ENCODE data around the gene VWC2. TPM values are rescaled to one million over a fixed set of nuclear protein-coding genes. Genes with fewer than 3 reads are reported as not detected.

The VWC2 gene
- total RNA-seq, 1 donor from 2014 or later: 1.2 TPM

DNA sequence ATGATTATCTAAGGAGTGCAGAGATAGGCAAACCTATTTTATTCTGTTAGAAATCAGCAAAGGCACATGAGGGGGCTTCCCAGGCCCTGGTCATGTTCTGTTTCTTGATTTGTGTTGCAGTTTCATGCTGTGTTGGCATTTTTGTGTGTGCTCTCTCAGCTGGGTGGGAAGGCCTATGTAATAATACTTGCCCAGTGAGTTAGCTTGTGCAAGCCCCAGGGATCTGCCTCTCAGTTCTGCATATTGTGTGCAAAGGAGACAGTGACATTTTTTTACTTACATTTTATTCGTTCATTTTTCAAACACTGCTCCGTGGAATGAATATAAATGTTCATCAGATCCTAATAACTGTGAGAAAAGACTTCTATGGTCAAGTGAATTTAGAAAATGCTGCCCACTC lies 119.0 kb downstream of the VWC2 start:
- Mint-ChIP-seq H3K4me3 (ENCODE audit: unreplicated experiment) (no peak overlapping the region), H3K4me1 (ENCODE audit: low read depth, unreplicated experiment) (no peaks in the 10 kb centered on the region), H3K27me3 (ENCODE audit: unreplicated experiment) (no peaks in the 10 kb centered on the region), H3K9me3 (ENCODE audit: unreplicated experiment) (no peaks in the 10 kb centered on the region), H3K27ac (ENCODE audit: unreplicated experiment) (no peak overlapping the region), H3K36me3 (ENCODE audit: unreplicated experiment) (peaks cover 5% of the 10 kb centered on the region)
- TF ChIP-seq, protein P1, sequence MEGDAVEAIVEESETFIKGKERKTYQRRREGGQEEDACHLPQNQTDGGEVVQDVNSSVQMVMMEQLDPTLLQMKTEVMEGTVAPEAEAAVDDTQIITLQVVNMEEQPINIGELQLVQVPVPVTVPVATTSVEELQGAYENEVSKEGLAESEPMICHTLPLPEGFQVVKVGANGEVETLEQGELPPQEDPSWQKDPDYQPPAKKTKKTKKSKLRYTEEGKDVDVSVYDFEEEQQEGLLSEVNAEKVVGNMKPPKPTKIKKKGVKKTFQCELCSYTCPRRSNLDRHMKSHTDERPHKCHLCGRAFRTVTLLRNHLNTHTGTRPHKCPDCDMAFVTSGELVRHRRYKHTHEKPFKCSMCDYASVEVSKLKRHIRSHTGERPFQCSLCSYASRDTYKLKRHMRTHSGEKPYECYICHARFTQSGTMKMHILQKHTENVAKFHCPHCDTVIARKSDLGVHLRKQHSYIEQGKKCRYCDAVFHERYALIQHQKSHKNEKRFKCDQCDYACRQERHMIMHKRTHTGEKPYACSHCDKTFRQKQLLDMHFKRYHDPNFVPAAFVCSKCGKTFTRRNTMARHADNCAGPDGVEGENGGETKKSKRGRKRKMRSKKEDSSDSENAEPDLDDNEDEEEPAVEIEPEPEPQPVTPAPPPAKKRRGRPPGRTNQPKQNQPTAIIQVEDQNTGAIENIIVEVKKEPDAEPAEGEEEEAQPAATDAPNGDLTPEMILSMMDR (IDR thresholded peaks at IDR 0.05; ENCODE audit: partially characterized antibody, unreplicated experiment): no peak
- no peak for DNase-seq

DNA sequence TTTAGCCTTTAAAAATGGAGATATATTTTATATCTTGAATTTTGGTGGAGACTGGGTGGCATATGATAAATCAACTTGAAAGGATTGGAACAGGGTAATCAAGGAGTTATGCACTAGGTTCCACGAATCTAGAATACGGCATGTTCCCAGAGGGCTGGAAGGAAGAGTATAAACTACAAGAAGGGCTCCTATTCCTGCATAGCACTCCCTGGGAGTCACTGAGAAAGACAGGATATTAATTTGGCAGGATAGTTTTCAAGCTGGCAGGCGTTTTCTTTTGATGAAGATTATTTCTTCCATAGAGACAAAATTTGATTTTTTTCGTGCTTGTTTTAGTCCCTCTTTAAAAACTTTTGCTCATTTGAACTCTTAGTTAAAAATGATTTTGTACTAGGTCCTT lies 119.7 kb downstream of the VWC2 start:
- Mint-ChIP-seq H3K4me3 (ENCODE audit: unreplicated experiment) (no peak overlapping the region), H3K36me3 (ENCODE audit: unreplicated experiment) (peaks cover 5% of the 10 kb centered on the region), H3K27ac (ENCODE audit: unreplicated experiment) (no peak overlapping the region), H3K4me1 (ENCODE audit: low read depth, unreplicated experiment) (no peaks in the 10 kb centered on the region), H3K9me3 (ENCODE audit: unreplicated experiment) (no peaks in the 10 kb centered on the region), H3K27me3 (ENCODE audit: unreplicated experiment) (no peaks in the 10 kb centered on the region)
- no peak for DNase-seq
- TF ChIP-seq, protein P1 (IDR thresholded peaks at IDR 0.05; ENCODE audit: partially characterized antibody, unreplicated experiment): no peak

DNA sequence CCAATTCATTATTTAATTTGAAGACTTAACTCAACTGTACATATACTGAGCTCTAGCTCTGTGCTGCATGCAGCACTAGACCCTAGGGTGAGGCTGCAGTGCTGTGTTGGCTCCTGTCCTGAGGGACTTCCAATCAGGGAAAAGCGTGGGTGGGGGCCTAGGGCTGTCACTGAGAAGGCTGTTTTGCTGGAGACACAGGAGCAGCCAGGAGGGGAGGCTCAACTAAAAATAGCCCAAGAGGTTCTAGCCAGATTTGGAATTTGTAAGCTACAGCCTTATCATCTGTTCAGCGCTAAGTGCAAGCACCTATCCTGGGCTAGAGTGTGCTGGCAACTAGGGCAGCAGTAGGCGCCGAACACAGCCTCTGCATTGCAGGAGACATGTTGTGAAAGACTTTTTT lies 121.1 kb downstream of the VWC2 start:
- TF ChIP-seq, protein P1 (IDR thresholded peaks at IDR 0.05; ENCODE audit: partially characterized antibody, unreplicated experiment): no peak
- H3K36me3 Mint-ChIP-seq (ENCODE audit: unreplicated experiment): peaks cover 5% of the 10 kb centered on the region
- DNase-seq: no peak
- H3K9me3 Mint-ChIP-seq (ENCODE audit: unreplicated experiment): no peaks in the 10 kb centered on the region
- no peak overlapping the region for H3K4me3 Mint-ChIP-seq (ENCODE audit: unreplicated experiment)
- no peak overlapping the region for H3K27ac Mint-ChIP-seq (ENCODE audit: unreplicated experiment)
- H3K27me3 Mint-ChIP-seq (ENCODE audit: unreplicated experiment): no peaks in the 10 kb centered on the region
- H3K4me1 Mint-ChIP-seq (ENCODE audit: low read depth, unreplicated experiment): no peaks in the 10 kb centered on the region

DNA sequence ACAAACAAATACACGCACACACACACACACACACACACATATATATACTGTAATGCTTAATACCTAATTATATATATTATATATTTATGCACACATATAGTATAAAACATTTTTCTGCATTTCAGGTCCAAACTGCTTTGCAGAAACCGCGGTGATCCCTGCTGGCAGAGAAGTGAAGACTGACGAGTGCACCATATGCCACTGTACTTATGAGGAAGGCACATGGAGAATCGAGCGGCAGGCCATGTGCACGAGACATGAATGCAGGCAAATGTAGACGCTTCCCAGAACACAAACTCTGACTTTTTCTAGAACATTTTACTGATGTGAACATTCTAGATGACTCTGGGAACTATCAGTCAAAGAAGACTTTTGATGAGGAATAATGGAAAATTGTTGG lies 138.5 kb downstream of the VWC2 start:
- H3K9me3 Mint-ChIP-seq (ENCODE audit: unreplicated experiment): peaks cover 1% of the 10 kb centered on the region
- no peak overlapping the region for H3K27ac Mint-ChIP-seq (ENCODE audit: unreplicated experiment)
- no peaks in the 10 kb centered on the region for H3K36me3 Mint-ChIP-seq (ENCODE audit: unreplicated experiment)
- H3K27me3 Mint-ChIP-seq (ENCODE audit: unreplicated experiment): peaks cover 2% of the 10 kb centered on the region
- no peak overlapping the region for H3K4me3 Mint-ChIP-seq (ENCODE audit: unreplicated experiment)
- no peaks in the 10 kb centered on the region for H3K4me1 Mint-ChIP-seq (ENCODE audit: low read depth, unreplicated experiment)
- DNase-seq: no peak
- TF ChIP-seq, protein P1 (IDR thresholded peaks at IDR 0.05; ENCODE audit: partially characterized antibody, unreplicated experiment): no peak

DNA sequence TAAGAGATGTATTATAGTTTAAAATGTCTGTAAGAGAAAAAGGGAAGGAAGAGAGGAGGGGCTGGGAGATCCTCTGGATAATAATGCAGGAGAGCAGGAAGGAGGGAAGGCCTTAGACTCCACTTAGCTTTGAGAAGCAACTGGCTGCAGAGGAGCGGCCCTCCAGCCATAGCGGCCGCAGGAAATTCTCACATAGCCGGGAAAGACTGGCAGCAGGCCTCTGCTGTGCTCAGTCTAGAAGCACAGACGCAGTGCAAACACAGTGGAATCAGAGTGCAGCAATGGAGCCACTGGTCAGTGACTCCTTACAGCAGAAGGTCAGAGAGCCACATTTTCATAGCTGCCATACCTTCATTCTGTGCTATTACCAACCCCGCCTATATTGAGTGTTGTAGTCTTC lies 153.3 kb downstream of the VWC2 start:
- no peak for DNase-seq
- H3K36me3 Mint-ChIP-seq (ENCODE audit: unreplicated experiment): peaks cover 10% of the 10 kb centered on the region
- TF ChIP-seq, protein P1 (IDR thresholded peaks at IDR 0.05; ENCODE audit: partially characterized antibody, unreplicated experiment): no peak
- H3K9me3 Mint-ChIP-seq (ENCODE audit: unreplicated experiment): peaks cover 10% of the 10 kb centered on the region
- no peaks in the 10 kb centered on the region for H3K4me1 Mint-ChIP-seq (ENCODE audit: low read depth, unreplicated experiment)
- H3K4me3 Mint-ChIP-seq (ENCODE audit: unreplicated experiment): no peak overlapping the region
- no peaks in the 10 kb centered on the region for H3K27me3 Mint-ChIP-seq (ENCODE audit: unreplicated experiment)
- no peak overlapping the region for H3K27ac Mint-ChIP-seq (ENCODE audit: unreplicated experiment)

All from glutamatergic neuron (in vitro differentiated cells).